Nephron progenitor cell (in vitro differentiated cells): Measurements from ENCODE around the gene ZNF79.

Experiments used
- DNase-seq: peaks from one replicate; pipeline ENCODE4 v3.0.0; 2021
- H3K27ac Mint-ChIP-seq: 2 replicates; pipeline ENCODE4 v1.8.0; 2021; ENCODE audit warnings: mild to moderate bottlenecking, moderate library complexity, mixed read lengths
- H3K27me3 Mint-ChIP-seq: 2 replicates; pipeline ENCODE4 v1.8.0; 2021; ENCODE audit warnings: mild to moderate bottlenecking, low read depth, mixed read lengths; ENCODE audit not compliant: poor library complexity
- H3K36me3 Mint-ChIP-seq: 2 replicates; pipeline ENCODE4 v1.8.0; 2021; ENCODE audit warnings: low read depth, mixed read lengths
- H3K4me1 Mint-ChIP-seq: 2 replicates; pipeline ENCODE4 v1.8.0; 2021; ENCODE audit warnings: mixed read lengths
- H3K4me3 Mint-ChIP-seq: 2 replicates; pipeline ENCODE4 v1.8.0; 2021; ENCODE audit warnings: mild to moderate bottlenecking, moderate library complexity, mixed read lengths
- H3K9me3 Mint-ChIP-seq: 2 replicates; pipeline ENCODE4 v1.8.0; 2021; ENCODE audit warnings: mild to moderate bottlenecking, moderate library complexity, mixed read lengths
- TF ChIP-seq, protein P1 (sequence below): fragments of 200-600 bp; sonication (generic); IDR thresholded peaks from 2 replicates; pipeline ENCODE4 v1.5.0; 2021; ENCODE audit warnings: antibody characterized with exemption

The ZNF79 gene

DNA sequence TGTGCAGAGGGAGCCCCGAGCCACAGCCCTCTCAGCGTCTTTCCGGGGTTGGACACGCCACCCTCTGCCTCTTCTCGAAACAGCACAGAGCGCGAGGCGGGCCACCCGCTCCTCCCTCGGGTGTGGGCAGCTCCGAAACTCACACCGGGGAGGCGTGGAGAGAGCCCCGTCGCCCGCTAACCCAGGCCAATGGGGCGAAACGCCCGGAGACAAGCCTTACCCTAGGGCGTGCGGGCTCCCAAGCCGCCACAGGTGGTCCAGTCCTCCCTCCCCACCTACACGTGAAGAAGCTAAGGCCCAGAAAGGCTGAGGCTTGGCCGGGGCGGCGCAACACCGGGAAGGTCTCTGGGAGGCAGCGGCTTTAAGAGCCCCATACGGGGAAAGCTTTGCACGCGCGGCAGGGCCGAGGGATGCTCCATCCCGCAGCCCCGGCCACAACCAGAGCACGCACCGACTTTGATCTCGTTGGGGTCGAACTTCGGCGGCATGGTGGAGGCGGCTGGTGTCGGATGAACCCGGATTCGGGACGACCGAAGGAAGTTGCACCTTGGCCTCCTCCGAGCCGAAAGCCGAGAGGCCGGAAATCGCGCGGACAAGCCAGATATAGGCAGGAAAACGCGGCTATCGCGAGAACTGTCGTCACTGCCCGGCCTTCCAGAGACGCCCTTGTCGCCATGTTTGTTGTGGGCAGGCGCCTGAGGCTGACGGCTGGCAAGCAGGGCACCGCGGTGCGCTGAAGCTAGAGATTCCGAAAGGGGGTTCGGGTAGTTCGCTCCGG lies 26.8 kb downstream of the ZNF79 start, which contains the start of the genes LRSAM1 and RPL12:
Gene LRSAM1 (plus strand): TSS at position 681 of the 778 bp plus-strand sequence. CDS start 3,018 bp downstream, outside the sequence.
Gene RPL12 (minus strand): TSS at position 577 of the 778 bp plus-strand sequence. CDS start 89 bp downstream, at position 488.
- H3K27me3 Mint-ChIP-seq = no peaks in the 10 kb centered on the region
- peak; percentile 99 for DNase-seq
- H3K4me3 Mint-ChIP-seq = peak within 1 kb of the TSS; percentile 92
- peak within 1 kb of the TSS; percentile 100 for H3K27ac Mint-ChIP-seq
- H3K9me3 Mint-ChIP-seq = no peaks in the 10 kb centered on the region
- peaks cover 51% of the 10 kb centered on the region for H3K36me3 Mint-ChIP-seq
- H3K4me1 Mint-ChIP-seq = peaks cover 40% of the 10 kb centered on the region
- TF ChIP-seq, protein P1, sequence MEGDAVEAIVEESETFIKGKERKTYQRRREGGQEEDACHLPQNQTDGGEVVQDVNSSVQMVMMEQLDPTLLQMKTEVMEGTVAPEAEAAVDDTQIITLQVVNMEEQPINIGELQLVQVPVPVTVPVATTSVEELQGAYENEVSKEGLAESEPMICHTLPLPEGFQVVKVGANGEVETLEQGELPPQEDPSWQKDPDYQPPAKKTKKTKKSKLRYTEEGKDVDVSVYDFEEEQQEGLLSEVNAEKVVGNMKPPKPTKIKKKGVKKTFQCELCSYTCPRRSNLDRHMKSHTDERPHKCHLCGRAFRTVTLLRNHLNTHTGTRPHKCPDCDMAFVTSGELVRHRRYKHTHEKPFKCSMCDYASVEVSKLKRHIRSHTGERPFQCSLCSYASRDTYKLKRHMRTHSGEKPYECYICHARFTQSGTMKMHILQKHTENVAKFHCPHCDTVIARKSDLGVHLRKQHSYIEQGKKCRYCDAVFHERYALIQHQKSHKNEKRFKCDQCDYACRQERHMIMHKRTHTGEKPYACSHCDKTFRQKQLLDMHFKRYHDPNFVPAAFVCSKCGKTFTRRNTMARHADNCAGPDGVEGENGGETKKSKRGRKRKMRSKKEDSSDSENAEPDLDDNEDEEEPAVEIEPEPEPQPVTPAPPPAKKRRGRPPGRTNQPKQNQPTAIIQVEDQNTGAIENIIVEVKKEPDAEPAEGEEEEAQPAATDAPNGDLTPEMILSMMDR = no peak

DNA sequence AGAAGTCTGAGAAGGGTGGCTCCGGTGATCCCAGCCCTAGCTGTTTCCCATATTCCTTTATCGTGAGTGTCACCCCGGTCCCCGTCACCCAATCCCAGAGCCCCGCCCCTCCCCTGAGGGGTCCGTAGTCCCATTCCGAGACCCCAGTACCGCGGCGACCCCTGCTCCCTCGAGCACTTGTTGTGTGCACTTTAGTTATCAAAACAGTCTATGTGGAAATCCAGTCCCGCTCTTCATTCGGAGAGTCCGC lies 27.4 kb downstream of the ZNF79 start:
- H3K4me1 Mint-ChIP-seq = peaks cover 40% of the 10 kb centered on the region
- H3K4me3 Mint-ChIP-seq = peak overlapping the region; percentile 92
- peak overlapping the region; percentile 66 for H3K27ac Mint-ChIP-seq
- DNase-seq = no peak
- H3K36me3 Mint-ChIP-seq = peaks cover 46% of the 10 kb centered on the region
- H3K27me3 Mint-ChIP-seq = no peaks in the 10 kb centered on the region
- TF ChIP-seq, protein P1 = no peak
- H3K9me3 Mint-ChIP-seq = no peaks in the 10 kb centered on the region

DNA sequence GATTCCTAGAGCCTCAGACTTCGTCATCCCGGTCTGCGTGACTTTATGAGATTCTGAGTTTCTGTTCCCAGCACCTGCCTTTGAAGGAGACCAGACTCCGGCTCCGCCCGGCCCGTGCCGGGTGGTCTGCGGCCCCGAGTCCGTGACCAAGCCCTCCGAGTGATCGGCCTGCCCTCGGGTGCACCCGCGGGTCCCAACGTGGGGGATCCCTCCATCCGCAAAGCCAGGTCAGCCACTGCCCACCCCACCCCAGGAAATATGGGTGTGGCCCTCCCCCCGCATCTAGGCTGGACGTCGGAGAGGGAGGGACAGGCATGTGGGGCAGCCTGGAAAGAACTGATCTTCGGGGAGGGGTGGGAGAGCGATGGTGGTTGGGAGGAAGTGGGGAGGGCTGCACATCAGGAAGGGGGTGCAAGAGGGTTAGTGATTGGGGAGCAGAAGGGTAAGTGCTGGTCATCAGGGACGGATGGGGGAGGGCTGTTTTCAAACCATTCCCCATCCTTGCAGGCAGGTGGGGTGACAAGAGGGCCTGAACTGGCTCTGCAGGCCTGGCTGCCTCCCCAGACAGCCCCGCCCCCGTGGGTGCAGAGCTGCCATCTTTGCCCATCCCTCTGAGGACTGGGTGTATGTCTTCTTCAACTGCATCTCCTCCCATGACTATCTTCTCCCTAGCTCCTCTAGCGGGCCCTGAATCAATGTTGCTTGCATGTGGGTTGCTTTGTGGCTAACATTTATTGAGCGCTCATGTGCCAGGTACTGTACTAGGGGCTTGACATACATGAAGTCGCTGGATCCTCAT lies 27.9 kb downstream of the ZNF79 start:
- Mint-ChIP-seq H3K36me3 (peaks cover 45% of the 10 kb centered on the region), H3K4me1 (peaks cover 40% of the 10 kb centered on the region), H3K27me3 (no peaks in the 10 kb centered on the region), H3K27ac (peak overlapping the region; percentile 66), H3K4me3 (peak overlapping the region; percentile 92), H3K9me3 (no peaks in the 10 kb centered on the region)
- peak; percentile 41 for DNase-seq
- TF ChIP-seq, protein P1 = no peak

DNA sequence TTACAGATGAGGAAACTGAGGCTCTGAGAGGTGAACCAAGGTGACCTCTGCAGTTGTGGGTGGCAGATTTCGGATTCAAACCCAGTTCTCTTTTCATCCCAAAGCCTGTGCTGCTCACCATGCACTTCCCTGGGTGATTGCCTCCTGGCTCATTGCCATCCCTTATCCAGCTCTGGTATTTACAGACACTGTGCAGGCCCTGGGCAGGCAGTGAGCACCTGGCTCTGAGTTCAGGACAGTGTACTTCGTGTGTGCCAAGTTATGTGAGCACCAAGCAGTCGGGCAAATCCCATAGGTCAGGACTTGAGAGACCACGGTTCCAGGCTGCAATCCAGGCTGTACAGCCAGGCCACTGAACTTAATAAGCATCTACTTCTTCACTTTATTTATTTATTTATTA lies 28.5 kb downstream of the ZNF79 start:
- no peak overlapping the region for H3K27ac Mint-ChIP-seq
- DNase-seq = no peak
- TF ChIP-seq, protein P1 = no peak
- peak overlapping the region; percentile 92 for H3K4me3 Mint-ChIP-seq
- no peaks in the 10 kb centered on the region for H3K9me3 Mint-ChIP-seq
- no peaks in the 10 kb centered on the region for H3K27me3 Mint-ChIP-seq
- H3K4me1 Mint-ChIP-seq = peaks cover 37% of the 10 kb centered on the region
- peaks cover 45% of the 10 kb centered on the region for H3K36me3 Mint-ChIP-seq

DNA sequence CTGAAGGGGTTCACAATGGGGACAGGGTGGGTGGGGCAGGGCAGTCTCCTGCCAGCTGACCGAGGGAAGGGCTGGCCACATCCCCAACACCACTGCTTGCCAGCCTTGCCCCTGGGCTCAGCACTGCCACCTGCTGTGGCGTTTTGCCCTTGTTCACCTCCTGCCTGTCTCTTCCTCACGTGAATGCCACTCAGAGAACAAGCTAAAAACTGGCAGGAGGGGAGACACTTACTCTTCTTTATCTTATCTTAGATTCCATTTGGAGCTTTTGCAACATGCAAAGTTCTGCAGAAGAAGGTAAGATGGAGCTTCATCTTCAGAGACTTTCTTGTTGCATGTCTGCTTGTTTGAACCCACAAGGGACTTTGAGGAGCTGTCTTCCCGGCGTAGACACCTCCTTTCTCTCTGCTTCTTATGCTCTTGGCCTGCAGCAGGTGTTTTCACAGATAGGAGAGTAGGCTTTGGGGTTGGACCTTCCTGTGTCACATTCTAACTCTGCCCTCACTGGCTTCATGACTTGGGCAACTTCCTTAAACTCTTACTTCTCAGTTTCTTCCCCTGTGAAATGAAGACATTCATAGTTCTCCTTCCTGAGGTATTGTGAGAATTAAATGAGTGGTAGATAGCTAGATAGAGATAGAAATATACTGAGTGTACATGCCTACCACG lies 31.3 kb downstream of the ZNF79 start:
- no peak for DNase-seq
- Mint-ChIP-seq H3K27ac (no peak overlapping the region), H3K27me3 (no peaks in the 10 kb centered on the region), H3K4me1 (peaks cover 9% of the 10 kb centered on the region), H3K36me3 (peaks cover 22% of the 10 kb centered on the region), H3K4me3 (no peak overlapping the region), H3K9me3 (no peaks in the 10 kb centered on the region)
- TF ChIP-seq, protein P1 = no peak
